Stimulated activated CD4-positive, alpha-beta T cell treated with anti-CD3 and anti-CD28 coated beads, Interleukin-12 subunit alpha, Interleukin-12 subunit beta, amount 100 ng/mL, for 48 hours (primary cell): ENCODE results near the gene HNRNPUL1.

ENCODE experiments used
- DNase-seq, 3 donors: peaks; one replicate each; pipeline ENCODE4 v3.0.0-alpha.2; 2020; ENCODE audit warnings: low read depth in 2 of 3, low spot score in 1 of 3

The HNRNPUL1 gene

GRCh38 chr19:41352279-41352608 lies 88.1 kb downstream of the HNRNPUL1 start:
- DNase-seq = no peak

GRCh38 chr19:41352609-41353465 lies 88.7 kb downstream of the HNRNPUL1 start:
- DNase-seq = peak; percentile 56 to 70 (median 69)

DNA sequence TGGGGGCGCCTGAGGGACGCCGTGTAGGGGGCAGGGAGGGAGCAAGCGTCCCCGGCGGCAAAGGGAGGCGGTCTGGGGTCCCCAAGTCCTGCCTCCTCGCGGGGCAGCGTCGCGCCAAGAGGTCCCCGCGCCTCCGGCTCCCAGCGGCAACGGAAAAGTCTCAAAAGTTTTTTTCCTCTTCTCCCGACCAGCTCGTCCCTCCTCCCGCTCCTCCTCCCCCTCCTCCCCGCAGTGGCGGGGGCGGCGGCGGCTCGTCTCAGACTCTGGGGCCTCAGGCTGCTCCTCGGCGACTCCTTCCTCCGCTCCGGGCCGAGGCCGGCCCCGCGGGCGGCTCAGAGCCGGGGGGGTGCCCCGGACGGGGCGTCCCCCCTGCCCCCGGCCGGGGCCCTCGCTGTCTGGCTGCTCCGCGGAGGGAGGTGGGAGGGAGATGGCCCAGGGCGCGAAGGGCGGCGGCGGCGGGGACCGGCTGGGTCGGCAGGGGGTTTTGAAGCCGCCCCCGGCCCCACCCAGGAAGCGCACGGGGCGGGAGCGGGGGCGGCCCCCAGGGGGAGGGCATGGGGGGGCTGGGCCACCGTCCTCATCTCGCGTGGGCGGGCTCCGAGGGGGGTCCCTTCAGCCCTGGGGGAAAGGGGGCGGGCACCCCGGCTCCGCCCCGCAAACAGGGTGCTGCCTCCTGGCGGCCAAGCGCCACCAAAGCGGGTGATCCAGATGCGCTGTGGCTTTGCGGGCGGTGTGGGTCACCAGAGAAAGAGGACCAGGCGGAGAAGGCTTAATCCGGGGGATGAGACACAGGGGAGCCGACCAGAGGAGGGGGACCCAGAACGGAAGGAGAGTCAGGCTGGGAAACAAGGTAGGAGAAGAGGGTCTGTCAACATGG lies 89.5 kb downstream of the HNRNPUL1 start, which contains the start of gene TGFB1:
TSS of gene TGFB1 (minus strand) at position 457 of the 877 bp plus-strand sequence. CDS start 878 bp downstream, outside the sequence.
- peak; percentile 80 to 85 (median 82) for DNase-seq

DNA sequence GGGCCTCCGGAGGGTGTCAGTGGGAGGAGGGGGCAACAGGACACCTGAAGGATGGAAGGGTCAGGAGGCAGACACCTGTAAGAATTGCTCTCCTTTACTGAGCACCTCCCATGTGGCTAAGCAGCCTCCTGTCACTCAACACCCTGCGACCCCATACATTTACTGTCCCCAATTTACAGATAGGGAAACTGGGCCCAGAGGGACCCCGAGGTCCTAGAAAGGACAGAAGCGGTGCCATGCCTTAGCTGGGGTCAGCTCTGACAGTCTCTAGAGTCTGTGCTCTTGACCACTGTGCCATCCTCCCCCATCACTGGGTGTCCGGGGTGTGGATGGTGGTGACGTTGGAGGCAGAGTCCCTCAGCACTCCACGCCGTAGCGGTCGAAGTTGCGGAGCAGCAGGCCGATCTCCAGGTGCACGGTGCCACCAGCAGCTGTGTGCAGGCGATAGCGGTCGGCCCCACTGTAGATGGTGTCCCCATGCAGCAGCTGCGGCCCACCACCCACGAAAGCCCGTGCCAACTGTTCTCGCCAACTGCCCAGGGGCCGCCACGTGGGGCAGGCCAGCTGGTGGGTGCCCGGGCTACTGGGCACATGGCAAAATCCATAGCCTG lies 90.3 kb downstream of the HNRNPUL1 start:
- DNase-seq = no peak

GRCh38 chr19:41355035-41355434 lies 90.9 kb downstream of the HNRNPUL1 start:
- DNase-seq = no peak

- DNase-seq = no peak
These were observed 91.6 kb downstream of the HNRNPUL1 start for GRCh38 chr19:41355802-41356201.

GRCh38 chr19:41356984-41357739 lies 93.0 kb downstream of the HNRNPUL1 start:
- no peak for DNase-seq
